A549 (cell line): ENCODE data around the gene LHX2.

ENCODE experiments used
- EP300 ChIP-seq, 2 experiments: fragments of >200 bp; sonication (Bioruptor Twin); formaldehyde crosslinking; IDR thresholded peaks; 2 replicates in 1 of 2; 3 replicates in 1 of 2; pipeline ENCODE4 v1.6.1; 2016 to 2017
- KDM1A ChIP-seq: fragments of 200-600 bp; sonication (generic); IDR thresholded peaks from 2 replicates; pipeline ENCODE4 v1.6.1; 2016; ENCODE audit warnings: low read depth, mild to moderate bottlenecking
- NR3C1 ChIP-seq: fragments of >200 bp; sonication (Bioruptor Twin); formaldehyde crosslinking; IDR thresholded peaks from 3 replicates; pipeline ENCODE4 v1.6.1; 2017
- POLR2A ChIP-seq: IDR thresholded peaks from 2 replicates; pipeline ENCODE4 v1.6.1; 2012; ENCODE audit warnings: mild to moderate bottlenecking, low read length
- SREBF2 ChIP-seq: fragments of 450-650 bp; IDR thresholded peaks from 2 replicates; pipeline ENCODE4 v1.6.1; 2014; ENCODE audit warnings: mild to moderate bottlenecking, moderate library complexity
- TP53 ChIP-seq: fragments of 250-450 bp; sonication (Bioruptor Pico); IDR thresholded peaks from 2 replicates; pipeline ENCODE4 v1.5.0; 2021; ENCODE audit warnings: mild to moderate bottlenecking, moderate library complexity
- TF ChIP-seq, protein P1 (sequence below): fragments of >200 bp; sonication (Bioruptor Twin); formaldehyde crosslinking; IDR thresholded peaks from 3 replicates; pipeline ENCODE4 v1.5.1; 2016
- TF ChIP-seq, protein P2 (sequence below): IDR thresholded peaks from 2 replicates; pipeline ENCODE4 v1.6.1; 2012; ENCODE audit warnings: low read depth, borderline replicate concordance
- TF ChIP-seq, protein P3 (sequence below): fragments of 200-600 bp; sonication (generic); IDR thresholded peaks from 2 replicates; pipeline ENCODE4 v1.6.1; 2016; ENCODE audit warnings: antibody characterized with exemption, mild to moderate bottlenecking, moderate library complexity

DNA sequence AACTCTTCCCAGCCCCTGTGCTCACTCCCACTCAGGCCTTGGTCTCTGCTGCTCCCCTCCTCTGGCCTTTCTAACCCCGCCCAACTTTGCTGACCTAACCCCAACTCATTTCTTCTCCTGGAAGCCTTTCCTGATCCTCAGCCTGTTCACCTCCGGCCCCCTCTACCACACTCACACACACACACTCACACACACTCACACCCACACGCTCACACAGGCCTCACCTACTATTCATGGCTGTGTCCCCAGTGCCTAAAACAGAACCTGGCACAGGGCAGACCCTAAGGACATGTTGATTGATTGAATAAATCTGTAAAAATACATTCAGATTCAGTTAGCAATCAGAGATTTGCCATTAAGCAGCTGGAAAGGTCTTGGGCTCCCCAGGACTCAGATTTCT is 28.5 kb upstream of the LHX2 start:
- TF ChIP-seq NR3C1 (no peak), POLR2A (no peak), SREBF2 (no peak), TP53 (no peak), EP300 (IDR thresholded peaks at IDR 0.05) (no peak), KDM1A (no peak)
- TF ChIP-seq, protein P1, sequence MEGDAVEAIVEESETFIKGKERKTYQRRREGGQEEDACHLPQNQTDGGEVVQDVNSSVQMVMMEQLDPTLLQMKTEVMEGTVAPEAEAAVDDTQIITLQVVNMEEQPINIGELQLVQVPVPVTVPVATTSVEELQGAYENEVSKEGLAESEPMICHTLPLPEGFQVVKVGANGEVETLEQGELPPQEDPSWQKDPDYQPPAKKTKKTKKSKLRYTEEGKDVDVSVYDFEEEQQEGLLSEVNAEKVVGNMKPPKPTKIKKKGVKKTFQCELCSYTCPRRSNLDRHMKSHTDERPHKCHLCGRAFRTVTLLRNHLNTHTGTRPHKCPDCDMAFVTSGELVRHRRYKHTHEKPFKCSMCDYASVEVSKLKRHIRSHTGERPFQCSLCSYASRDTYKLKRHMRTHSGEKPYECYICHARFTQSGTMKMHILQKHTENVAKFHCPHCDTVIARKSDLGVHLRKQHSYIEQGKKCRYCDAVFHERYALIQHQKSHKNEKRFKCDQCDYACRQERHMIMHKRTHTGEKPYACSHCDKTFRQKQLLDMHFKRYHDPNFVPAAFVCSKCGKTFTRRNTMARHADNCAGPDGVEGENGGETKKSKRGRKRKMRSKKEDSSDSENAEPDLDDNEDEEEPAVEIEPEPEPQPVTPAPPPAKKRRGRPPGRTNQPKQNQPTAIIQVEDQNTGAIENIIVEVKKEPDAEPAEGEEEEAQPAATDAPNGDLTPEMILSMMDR = no peak
- TF ChIP-seq, protein P2, sequence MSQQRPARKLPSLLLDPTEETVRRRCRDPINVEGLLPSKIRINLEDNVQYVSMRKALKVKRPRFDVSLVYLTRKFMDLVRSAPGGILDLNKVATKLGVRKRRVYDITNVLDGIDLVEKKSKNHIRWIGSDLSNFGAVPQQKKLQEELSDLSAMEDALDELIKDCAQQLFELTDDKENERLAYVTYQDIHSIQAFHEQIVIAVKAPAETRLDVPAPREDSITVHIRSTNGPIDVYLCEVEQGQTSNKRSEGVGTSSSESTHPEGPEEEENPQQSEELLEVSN = no peak
- TF ChIP-seq, protein P3, sequence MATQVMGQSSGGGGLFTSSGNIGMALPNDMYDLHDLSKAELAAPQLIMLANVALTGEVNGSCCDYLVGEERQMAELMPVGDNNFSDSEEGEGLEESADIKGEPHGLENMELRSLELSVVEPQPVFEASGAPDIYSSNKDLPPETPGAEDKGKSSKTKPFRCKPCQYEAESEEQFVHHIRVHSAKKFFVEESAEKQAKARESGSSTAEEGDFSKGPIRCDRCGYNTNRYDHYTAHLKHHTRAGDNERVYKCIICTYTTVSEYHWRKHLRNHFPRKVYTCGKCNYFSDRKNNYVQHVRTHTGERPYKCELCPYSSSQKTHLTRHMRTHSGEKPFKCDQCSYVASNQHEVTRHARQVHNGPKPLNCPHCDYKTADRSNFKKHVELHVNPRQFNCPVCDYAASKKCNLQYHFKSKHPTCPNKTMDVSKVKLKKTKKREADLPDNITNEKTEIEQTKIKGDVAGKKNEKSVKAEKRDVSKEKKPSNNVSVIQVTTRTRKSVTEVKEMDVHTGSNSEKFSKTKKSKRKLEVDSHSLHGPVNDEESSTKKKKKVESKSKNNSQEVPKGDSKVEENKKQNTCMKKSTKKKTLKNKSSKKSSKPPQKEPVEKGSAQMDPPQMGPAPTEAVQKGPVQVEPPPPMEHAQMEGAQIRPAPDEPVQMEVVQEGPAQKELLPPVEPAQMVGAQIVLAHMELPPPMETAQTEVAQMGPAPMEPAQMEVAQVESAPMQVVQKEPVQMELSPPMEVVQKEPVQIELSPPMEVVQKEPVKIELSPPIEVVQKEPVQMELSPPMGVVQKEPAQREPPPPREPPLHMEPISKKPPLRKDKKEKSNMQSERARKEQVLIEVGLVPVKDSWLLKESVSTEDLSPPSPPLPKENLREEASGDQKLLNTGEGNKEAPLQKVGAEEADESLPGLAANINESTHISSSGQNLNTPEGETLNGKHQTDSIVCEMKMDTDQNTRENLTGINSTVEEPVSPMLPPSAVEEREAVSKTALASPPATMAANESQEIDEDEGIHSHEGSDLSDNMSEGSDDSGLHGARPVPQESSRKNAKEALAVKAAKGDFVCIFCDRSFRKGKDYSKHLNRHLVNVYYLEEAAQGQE = no peak
